B cell (primary cell): ENCODE results near the gene TRABD. TPM values are rescaled to one million over a fixed set of nuclear protein-coding genes. Genes with fewer than 3 reads are reported as not detected.

Experiments
- ATAC-seq: fragments of 200-7000 bp; cut with Tn5 transposase; one replicate; pipeline ENCODE4 v1.10.0; 2021; ENCODE audit warnings: low read depth, mild to moderate bottlenecking, moderate number of reproducible peaks, moderate library complexity
- CTCF ChIA-PET: fragments of 350-600 bp; sonication (Branson Sonifier 250); formaldehyde crosslinking; loops from one replicate; lab custom pipeline; 2021; ENCODE audit warnings: antibody characterized with exemption, inconsistent platforms; lab: Charles Lee
- POLR2A ChIA-PET: fragments of 350-600 bp; sonication (Branson Sonifier 250); formaldehyde crosslinking; loops from one replicate; lab custom pipeline; 2021; ENCODE audit warnings: antibody characterized with exemption; lab: Charles Lee
- DNase-seq: peaks from one replicate; pipeline ENCODE4 v3.0.0; 2013
- H2AFZ ChIP-seq: 2 replicates; pipeline ENCODE4 v1.6.1; 2012; ENCODE audit warnings: mild to moderate bottlenecking, low read depth, low read length; ENCODE audit not compliant: insufficient read depth, poor library complexity, severe bottlenecking
- H3K27ac ChIP-seq, 2 donors: 1 replicate in 1 of 2; 2 replicates in 1 of 2; pipeline ENCODE4 v1.5.1; 2012 to 2013; ENCODE audit warnings: low read length in 2 of 2, mild to moderate bottlenecking in 2 of 2, moderate library complexity in 1 of 2
- H3K27me3 ChIP-seq, 4 experiments: fragments of 200-600 bp in 1 of 4; sonication (generic) in 1 of 4; replicated peaks in 1 of 4; 1 replicate in 2 of 4; 2 replicates in 2 of 4; pipeline versions ENCODE4 v1.6.1 to v1.7.0; 2013 to 2016; ENCODE audit warnings: low read length in 3 of 4, mild to moderate bottlenecking in 2 of 4, mixed read lengths in 1 of 4, moderate library complexity in 1 of 4; ENCODE audit not compliant: insufficient read depth in 4 of 4, control insufficient read depth in 3 of 4; ENCODE audit errors: control extremely low read depth in 1 of 4
- H3K36me3 ChIP-seq, 2 experiments: replicated peaks in 1 of 2; 1 replicate in 1 of 2; 2 replicates in 1 of 2; pipeline versions ENCODE4 v1.6.1 to v1.7.1; 2013; ENCODE audit warnings: low read length in 1 of 2; ENCODE audit not compliant: insufficient read depth in 2 of 2, control insufficient read depth in 1 of 2; ENCODE audit errors: control extremely low read depth in 1 of 2, extremely low read depth in 1 of 2
- H3K4me1 ChIP-seq, 2 donors: fragments of 200-600 bp in 1 of 2; sonication (generic) in 1 of 2; 1 replicate in 1 of 2; 2 replicates in 1 of 2; pipeline versions ENCODE4 v1.5.1 to v1.6.1; 2013 to 2017; ENCODE audit warnings: low read length in 2 of 2; ENCODE audit not compliant: control insufficient read depth in 2 of 2, insufficient read depth in 2 of 2
- H3K4me2 ChIP-seq: replicated peaks from 2 replicates; pipeline ENCODE3; 2012; ENCODE audit warnings: mild to moderate bottlenecking, low read depth, low read length; ENCODE audit not compliant: poor library complexity, severe bottlenecking
- H3K4me3 ChIP-seq, 5 experiments: fragments of 200-600 bp in 1 of 5; sonication (generic) in 1 of 5; 1 replicate in 3 of 5; 2 replicates in 2 of 5; pipeline versions ENCODE4 v1.5.1 to v1.7.0; 2011 to 2016; ENCODE audit warnings: low read length in 4 of 5, mild to moderate bottlenecking in 4 of 5, low read depth in 2 of 5, control low read depth in 1 of 5, moderate library complexity in 1 of 5; ENCODE audit not compliant: insufficient read depth in 1 of 5; ENCODE audit errors: control extremely low read depth in 1 of 5, extremely low read depth in 1 of 5
- H3K79me2 ChIP-seq: fragments of 200-600 bp; sonication (generic); one replicate; pipeline ENCODE4 v1.6.0; 2016; ENCODE audit warnings: low read length; ENCODE audit not compliant: control insufficient read depth, insufficient read depth
- H3K9ac ChIP-seq: fragments of 200-600 bp; sonication (generic); 2 replicates; pipeline ENCODE4 v1.6.1; 2017; ENCODE audit warnings: mild to moderate bottlenecking, low read length, moderate library complexity
- H3K9me3 ChIP-seq, 3 donors: one replicate each; pipeline versions ENCODE4 v1.6.1 to v1.7.1; 2013; ENCODE audit warnings: low read length in 2 of 3; ENCODE audit not compliant: control insufficient read depth in 2 of 3, insufficient read depth in 1 of 3; ENCODE audit errors: control extremely low read depth in 1 of 3
- H4K20me1 ChIP-seq: 2 replicates; pipeline ENCODE4 v1.6.0; 2012; ENCODE audit warnings: mild to moderate bottlenecking, low read length; ENCODE audit not compliant: insufficient read depth, control insufficient read depth, poor library complexity, severe bottlenecking
- H3K27ac Mint-ChIP-seq: one replicate; pipeline ENCODE4 v1.8.0; 2021; ENCODE audit warnings: mixed read lengths
- H3K27me3 Mint-ChIP-seq: one replicate; pipeline ENCODE4 v1.8.0; 2021; ENCODE audit warnings: mixed read lengths
- H3K4me1 Mint-ChIP-seq: one replicate; pipeline ENCODE4 v1.8.0; 2021; ENCODE audit warnings: mixed read lengths
- H3K4me3 Mint-ChIP-seq: one replicate; pipeline ENCODE4 v1.8.0; 2021; ENCODE audit warnings: mixed read lengths
- H3K9me3 Mint-ChIP-seq: one replicate; pipeline ENCODE4 v1.8.0; 2022; ENCODE audit warnings: mixed read lengths; ENCODE audit not compliant: insufficient read depth
- CTCF ChIP-seq: fragments of 200-600 bp; IDR thresholded peaks from one replicate; pipeline ENCODE4 v1.8.0; 2022; ENCODE audit warnings: antibody characterized with exemption, mild to moderate bottlenecking
- EZH2 ChIP-seq: IDR thresholded peaks from 2 replicates; pipeline ENCODE4 v1.6.1; 2012; ENCODE audit warnings: borderline replicate concordance, low read depth, mild to moderate bottlenecking, moderate library complexity, low read length; ENCODE audit not compliant: insufficient read depth, poor library complexity, severe bottlenecking
- WGBS: methylation state at CpG from one replicate; pipeline ENCODE4 v1.1.5; 2013; ENCODE audit warnings: missing lambda C conversion rate; ENCODE audit not compliant: insufficient coverage; 5-methylcytosine and 5-hydroxymethylcytosine counted together
- intact Hi-C: fragments of 100-400 bp; cut with micrococcal nuclease; formaldehyde crosslinking; loops from one replicate; pipeline ENCODE4 v1.10.0; 2022
- polyA plus RNA-seq: library from polyadenylated mRNA; depleted of rRNA; stranded (reverse); fragments of >200 nt; gene quantifications from 2 replicates; pipeline ENCODE4 v1.2.3, GENCODE V29; 2012
- total RNA-seq, 2 donors: library from RNA; stranded (reverse); fragments of 120-200 nt in 1 of 2; gene quantifications; 1 replicate in 1 of 2; 2 replicates in 1 of 2; pipeline versions ENCODE4 v1.2.3 to v1.2.4, GENCODE V29; 2013 to 2022

The TRABD gene
- total and polyA plus RNA-seq, 2 donors (not counting 1 experiment from before 2014, with no cell fraction given): 164 to 200 TPM

- no peak for TF ChIP-seq EZH2
- no peak for TF ChIP-seq CTCF
- peaks cover 31% of the 10 kb centered on the region for H3K4me1 Mint-ChIP-seq
- Histone ChIP-seq H3K9me3 (no peaks in the 10 kb centered on the region), H3K36me3 (peaks cover 0 to 51% of the 10 kb centered on the region in 2 experiments), H3K9ac (no peak overlapping the region), H3K4me1 (peaks cover 15 to 26% of the 10 kb centered on the region in 2 donors), H2AFZ (no peak overlapping the region), H3K79me2 (peaks cover 27% of the 10 kb centered on the region), H4K20me1 (peaks cover 75% of the 10 kb centered on the region), H3K4me2 (no peak overlapping the region), H3K27me3 (no peaks in the 10 kb centered on the region), H3K27ac (no peak overlapping the region), H3K4me3 (no peak overlapping the region)
- CTCF ChIA-PET: interaction anchor here (0.7 to 6.4 kb wide), 8 partner anchors 22 to 280 kb away, joined by 3 to 57 read pairs (median 3); no protein-coding TSS in a partner anchor
- ATAC-seq (no peak), DNase-seq (no peak)
- 94% methylated on average over 14 of the region's 14 CpGs for WGBS
- intact Hi-C loops: loop anchor here (2.0 kb wide), 1 partner anchor 38 kb away; no protein-coding TSS in a partner anchor
- POLR2A ChIA-PET: no interaction called here
- no peaks in the 10 kb centered on the region for H3K9me3 Mint-ChIP-seq
- no peaks in the 10 kb centered on the region for H3K27me3 Mint-ChIP-seq
- no peak overlapping the region for H3K27ac Mint-ChIP-seq
- H3K4me3 Mint-ChIP-seq: no peak overlapping the region
Measured at GRCh38 chr22:50211147-50211546, 25.4 kb downstream of the TRABD start.

- no peaks in the 10 kb centered on the region for H3K27me3 Mint-ChIP-seq
- Histone ChIP-seq H4K20me1 (peaks cover 68% of the 10 kb centered on the region), H3K4me1 (peaks cover 4 to 9% of the 10 kb centered on the region in 2 donors), H2AFZ (no peak overlapping the region), H3K79me2 (peaks cover 27% of the 10 kb centered on the region), H3K27me3 (no peaks in the 10 kb centered on the region), H3K27ac (no peak overlapping the region), H3K4me2 (no peak overlapping the region), H3K4me3 (no peak overlapping the region), H3K9me3 (no peaks in the 10 kb centered on the region), H3K9ac (no peak overlapping the region), H3K36me3 (peaks cover 0 to 65% of the 10 kb centered on the region in 2 experiments)
- H3K4me3 Mint-ChIP-seq: no peak overlapping the region
- WGBS: 100% methylated on average over 4 of the region's 9 CpGs
- intact Hi-C loops: no loop called here
- TF ChIP-seq CTCF: no peak
- no peak for TF ChIP-seq EZH2
- no peak for DNase-seq
- no peaks in the 10 kb centered on the region for H3K9me3 Mint-ChIP-seq
- ChIA-PET CTCF (interaction anchor here (6.4 kb wide), 1 partner anchor 65 kb away, joined by 57 read pairs; no protein-coding TSS in a partner anchor), POLR2A (no interaction called here)
- H3K27ac Mint-ChIP-seq: no peak overlapping the region
- H3K4me1 Mint-ChIP-seq: peaks cover 13% of the 10 kb centered on the region
- ATAC-seq: no peak
Measured at GRCh38 chr22:50213263-50213662, 27.6 kb downstream of the TRABD start.
